ENCODE data around the gene CORO2B. TPM values are rescaled to one million over a fixed set of nuclear protein-coding genes. Genes with fewer than 3 reads are reported as not detected.

Gene CORO2B
- polyA plus RNA-seq, 3 donors, result 0.03 TPM; not detected in 2

- 100% methylated on average over 1 of the region's 8 CpGs for WGBS (ENCODE audit: insufficient coverage)
- Histone ChIP-seq H3K27me3 (ENCODE audit: control insufficient read depth in 2 of 2, insufficient read depth in 2 of 2, low read length in 2 of 2) (no peaks in the 10 kb centered on the region), H2AFZ (ENCODE audit: insufficient read depth, low read depth, low read length, poor library complexity, severe bottlenecking) (no peak overlapping the region), H3K4me3 (replicated peaks in 1 of 3; ENCODE audit: low read depth in 2 of 3, low read length in 3 of 3) (no peak overlapping the region), H3K9ac (ENCODE audit: insufficient read depth, low read length, poor library complexity, severe bottlenecking) (no peak overlapping the region), H3K4me2 (replicated peaks; ENCODE audit: extremely low read depth, low read length, poor library complexity, severe bottlenecking) (no peak overlapping the region), H4K20me1 (ENCODE audit: insufficient read depth, low read length) (no peaks in the 10 kb centered on the region), H3K9me3 (replicated peaks in 1 of 2; ENCODE audit: control insufficient read depth in 1 of 2, insufficient read depth in 1 of 2, low read length in 2 of 2) (peaks cover 6 to 10% of the 10 kb centered on the region in 2 donors), H3K36me3 (replicated peaks in 1 of 2; ENCODE audit: control insufficient read depth in 1 of 2, insufficient read depth in 2 of 2, low read length in 2 of 2) (no peaks in the 10 kb centered on the region), H3K27ac (ENCODE audit: low read depth in 1 of 2, low read length in 2 of 2) (no peak overlapping the region), H3K4me1 (ENCODE audit: control insufficient read depth in 1 of 2, insufficient read depth in 2 of 2, low read length in 2 of 2) (no peaks in the 10 kb centered on the region), H3K79me2 (ENCODE audit: insufficient read depth, low read length) (no peaks in the 10 kb centered on the region)
- H3K27ac Mint-ChIP-seq, result no peak overlapping the region
- no peaks in the 10 kb centered on the region for H3K36me3 Mint-ChIP-seq
- H3K9me3 Mint-ChIP-seq, result peaks cover 5 to 10% (median 9%) of the 10 kb centered on the region in 7 donors
- no peak for TF ChIP-seq CTCF (IDR thresholded peaks at IDR 0.05)
- no peak for DNase-seq
- peaks cover 0 to 1% (median 0%) of the 10 kb centered on the region in 3 donors for H3K27me3 Mint-ChIP-seq (ENCODE audit: low read depth in 3 of 3)
- peaks cover 6% of the 10 kb centered on the region for H3K4me1 Mint-ChIP-seq
- H3K4me3 Mint-ChIP-seq, result no peak overlapping the region
- intact Hi-C loops (cut with micrococcal nuclease), result no loop called here
Measured at GRCh38 chr15:68610825-68611224, 32.0 kb downstream of the CORO2B start.

- H3K27me3 ChIP-seq (ENCODE audit: control insufficient read depth in 2 of 2, insufficient read depth in 2 of 2, low read length in 2 of 2), result no peaks in the 10 kb centered on the region
- peak overlapping the region; percentile 44 for H2AFZ ChIP-seq (ENCODE audit: insufficient read depth, low read depth, low read length, poor library complexity, severe bottlenecking)
- peaks cover 0 to under 1% of the 10 kb centered on the region in 2 donors for H3K9me3 ChIP-seq (replicated peaks in 1 of 2; ENCODE audit: control insufficient read depth in 1 of 2, insufficient read depth in 1 of 2, low read length in 2 of 2)
- H3K27ac ChIP-seq (ENCODE audit: low read depth in 1 of 2, low read length in 2 of 2), result no peak overlapping the region
- Mint-ChIP-seq H3K9me3 (peaks cover 0 to 2% (median 0%) of the 10 kb centered on the region in 7 donors), H3K4me1 (peaks cover 6% of the 10 kb centered on the region), H3K27me3 (ENCODE audit: low read depth in 3 of 3) (peaks cover 0 to 2% (median 1%) of the 10 kb centered on the region in 3 donors), H3K36me3 (no peaks in the 10 kb centered on the region), H3K4me3 (no peak overlapping the region), H3K27ac (no peak overlapping the region)
- H3K4me1 ChIP-seq (ENCODE audit: control insufficient read depth in 1 of 2, insufficient read depth in 2 of 2, low read length in 2 of 2), result no peaks in the 10 kb centered on the region
- 100% methylated on average over 1 of the region's 3 CpGs for WGBS (ENCODE audit: insufficient coverage)
- DNase-seq, result no peak
- no peak overlapping the region for H3K4me2 ChIP-seq (replicated peaks; ENCODE audit: extremely low read depth, low read length, poor library complexity, severe bottlenecking)
- no peak overlapping the region for H3K9ac ChIP-seq (ENCODE audit: insufficient read depth, low read length, poor library complexity, severe bottlenecking)
- H3K36me3 ChIP-seq (replicated peaks in 1 of 2; ENCODE audit: control insufficient read depth in 1 of 2, insufficient read depth in 2 of 2, low read length in 2 of 2), result no peaks in the 10 kb centered on the region
- TF ChIP-seq CTCF (IDR thresholded peaks at IDR 0.05), result no peak
- no peaks in the 10 kb centered on the region for H3K79me2 ChIP-seq (ENCODE audit: insufficient read depth, low read length)
- H4K20me1 ChIP-seq (ENCODE audit: insufficient read depth, low read length), result no peaks in the 10 kb centered on the region
- no peak overlapping the region for H3K4me3 ChIP-seq (replicated peaks in 1 of 3; ENCODE audit: low read depth in 2 of 3, low read length in 3 of 3)
- intact Hi-C loops (cut with micrococcal nuclease), result no loop called here
Measured at GRCh38 chr15:68612503-68612902, 33.7 kb downstream of the CORO2B start.

All from CD14-positive monocyte (primary cell).